HG02938 (cell line): ENCODE results near the gene ZNF792.
"Not testable (repeated sequence)": the region's sequence is repeated elsewhere in the genome, so short reads cannot be mapped to it uniquely, and the experiment has no call there.

Source experiments
- ATAC-seq: cut with Tn5 transposase; IDR thresholded peaks from one replicate; pipeline ENCODE4 v1.9.1; 2021; ENCODE audit warnings: mild to moderate bottlenecking, moderate library complexity; ENCODE audit not compliant: unreplicated experiment

Gene ZNF792

DNA sequence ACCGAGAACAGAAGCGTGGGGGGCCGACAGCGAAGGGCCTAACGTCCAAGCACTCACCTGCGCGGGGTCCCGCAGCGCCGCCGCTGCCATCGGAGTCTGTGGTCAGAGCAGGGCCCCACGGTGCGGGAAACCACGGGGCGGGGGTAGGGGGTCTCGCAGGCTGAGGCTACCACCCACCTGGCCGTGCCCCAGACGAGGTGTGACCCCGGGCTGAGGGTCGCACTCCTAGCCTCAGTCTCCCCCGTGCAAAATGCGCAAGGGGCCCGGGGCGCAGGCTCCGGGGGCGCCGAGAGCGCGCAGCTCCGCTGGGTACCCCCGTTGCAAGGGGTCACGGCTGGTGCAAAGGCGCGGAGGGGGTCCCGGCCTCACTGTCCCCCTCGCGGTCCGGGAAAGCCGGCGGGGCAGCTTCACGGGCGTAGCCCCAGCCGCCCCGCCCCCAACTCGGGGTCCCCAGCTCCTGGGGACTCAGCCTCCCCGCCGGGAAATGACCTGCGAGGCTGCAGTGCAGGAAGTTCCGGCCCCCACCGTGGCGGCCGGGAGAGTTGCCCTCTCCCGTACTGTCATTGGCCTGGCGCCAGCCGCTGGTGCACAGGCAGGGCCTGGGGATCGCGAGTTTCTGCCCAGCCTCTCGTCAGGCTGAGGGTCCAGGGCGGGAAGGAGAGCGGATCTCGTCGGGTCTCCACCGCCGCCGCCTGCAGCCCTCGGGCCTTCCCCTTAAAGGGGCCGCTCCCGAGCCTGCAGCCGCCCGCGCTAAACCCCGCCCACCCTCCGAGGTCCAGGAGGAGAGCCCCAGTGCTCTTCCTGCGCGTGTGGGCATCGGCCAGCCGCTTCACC is at the start of gene ZNF792:
Gene ZNF792, minus strand, starts transcription at position 657 of the 834 bp plus-strand sequence. Its CDS starts 567 bp downstream, at position 90.
- ATAC-seq, result peak; percentile 56

DNA sequence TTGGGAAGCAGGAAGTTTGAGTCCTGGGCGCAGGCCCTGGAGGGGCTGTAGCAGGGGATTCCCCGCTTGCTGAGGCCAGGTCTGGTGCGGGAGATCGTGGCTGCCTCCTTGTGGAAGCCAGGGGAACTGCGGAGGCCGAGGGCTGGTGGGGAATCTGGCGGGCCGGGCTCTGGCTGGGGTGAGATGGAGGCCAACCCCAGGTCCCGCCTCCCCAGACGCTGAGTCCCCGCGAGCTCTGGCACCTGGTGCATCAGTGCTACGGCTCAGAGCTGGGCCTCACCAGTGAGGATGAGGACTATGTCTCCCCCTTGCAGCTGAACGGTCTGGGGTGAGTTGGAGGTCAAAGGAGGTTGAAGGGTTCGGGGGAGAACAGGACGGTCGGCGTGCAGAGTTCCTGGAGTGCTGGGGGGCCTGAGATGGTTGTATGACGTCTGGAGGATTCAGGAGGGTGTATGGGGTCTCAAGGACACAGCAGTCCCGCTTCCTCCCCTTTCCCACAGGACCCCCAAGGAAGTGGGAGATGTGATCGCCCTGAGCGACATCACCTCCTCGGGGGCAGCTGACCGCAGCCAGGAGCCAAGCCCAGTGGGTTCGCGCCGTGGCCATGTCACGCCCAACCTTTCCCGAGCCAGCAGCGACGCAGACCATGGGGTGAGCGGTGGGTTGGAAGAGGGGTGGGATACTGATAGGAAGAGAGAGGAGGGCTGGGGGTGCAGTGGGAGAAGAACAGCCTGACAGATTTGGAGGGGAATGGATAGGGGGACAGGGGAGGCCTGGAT is 49.2 kb upstream of the ZNF792 start:
- ATAC-seq, result no peak

DNA sequence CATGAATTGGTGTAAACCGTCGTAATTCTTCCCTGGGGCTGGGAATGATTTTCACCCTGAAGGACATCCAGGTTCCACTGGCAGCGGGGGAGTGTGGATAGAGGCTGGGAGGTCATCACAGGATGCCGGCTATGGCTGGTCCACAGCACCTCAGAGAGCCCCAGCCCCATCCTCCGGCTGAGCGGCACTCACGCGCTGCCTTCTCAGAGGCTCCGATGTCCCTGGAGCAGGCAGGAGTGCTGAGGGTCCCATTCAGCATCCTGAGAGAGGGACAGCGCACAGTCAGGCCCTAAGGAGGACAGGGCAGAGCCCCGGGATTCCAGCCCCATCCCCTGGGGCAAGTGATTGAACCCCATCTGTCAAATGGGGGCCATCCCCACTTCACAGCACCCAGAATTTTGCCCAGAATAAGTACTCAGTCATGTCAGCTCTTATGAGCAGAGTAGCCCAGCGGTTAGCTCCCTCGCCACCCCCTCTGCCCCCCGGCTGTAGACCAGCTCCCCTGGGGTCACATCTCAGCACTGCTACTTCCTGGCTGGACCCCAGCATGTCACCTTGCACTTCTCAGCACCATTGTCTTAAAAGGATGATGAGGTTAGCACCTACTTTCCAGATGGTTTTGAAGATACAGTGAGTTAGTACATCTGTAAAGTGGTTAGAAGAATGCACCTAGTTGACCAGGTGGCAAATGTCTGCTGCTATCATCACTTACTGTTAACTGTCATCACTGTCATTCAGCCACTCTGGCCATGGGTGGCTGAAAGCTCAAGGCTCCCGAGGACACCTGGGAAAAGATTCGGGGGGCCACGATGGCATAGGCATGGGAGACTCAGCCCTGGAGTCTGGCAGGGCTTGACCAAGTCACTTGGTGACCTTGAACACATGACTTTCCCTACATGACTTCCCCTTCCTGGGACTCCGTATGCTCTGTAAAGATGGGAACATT is 48.0 kb upstream of the ZNF792 start:
- ATAC-seq, result no peak

- no peak for ATAC-seq
Measured at GRCh38 chr19:35011091-35011689, 47.2 kb upstream of the ZNF792 start.

- ATAC-seq, result no peak
Measured at GRCh38 chr19:35009424-35010415, 45.7 kb upstream of the ZNF792 start.

DNA sequence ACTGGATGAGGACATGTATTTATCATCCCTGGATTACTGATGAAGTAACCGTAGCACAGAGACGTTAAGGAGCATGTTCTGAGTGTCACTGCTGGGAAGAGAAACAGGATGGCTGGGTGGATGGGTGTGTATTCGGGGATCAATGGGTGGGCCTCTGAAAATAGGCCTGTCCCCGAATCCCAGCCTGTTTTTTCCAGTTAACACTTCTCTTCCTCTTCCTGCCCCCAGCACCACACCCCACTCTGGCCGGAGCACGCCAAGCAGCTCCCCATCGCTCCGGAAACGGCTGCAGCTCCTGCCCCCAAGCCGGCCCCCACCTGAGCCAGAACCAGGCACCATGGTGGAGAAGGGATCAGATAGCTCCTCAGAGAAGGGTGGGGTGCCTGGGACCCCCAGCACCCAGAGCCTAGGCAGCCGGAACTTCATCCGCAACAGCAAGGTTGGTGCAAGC is 44.9 kb upstream of the ZNF792 start:
- no peak for ATAC-seq

DNA sequence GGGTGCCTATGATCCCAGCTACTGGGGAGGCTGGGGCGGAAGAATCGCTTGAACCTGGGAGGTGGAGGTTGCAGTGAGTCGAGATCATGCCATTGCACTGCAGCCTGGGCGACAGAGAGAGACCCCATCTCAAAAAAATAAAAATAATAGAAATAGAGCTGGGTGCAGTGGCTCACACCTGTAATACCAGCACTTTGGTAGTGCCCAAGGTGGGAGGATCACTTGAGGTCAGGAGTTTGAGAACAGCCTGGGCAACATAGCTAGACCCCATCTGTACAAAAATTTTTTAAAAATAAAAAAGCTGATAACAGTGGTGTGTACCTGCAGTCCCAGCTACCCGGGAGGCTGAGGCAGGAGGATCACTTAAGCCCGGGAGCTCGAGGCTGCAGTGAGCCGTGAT is 43.4 kb upstream of the ZNF792 start:
- ATAC-seq, result not testable (repeated sequence)

DNA sequence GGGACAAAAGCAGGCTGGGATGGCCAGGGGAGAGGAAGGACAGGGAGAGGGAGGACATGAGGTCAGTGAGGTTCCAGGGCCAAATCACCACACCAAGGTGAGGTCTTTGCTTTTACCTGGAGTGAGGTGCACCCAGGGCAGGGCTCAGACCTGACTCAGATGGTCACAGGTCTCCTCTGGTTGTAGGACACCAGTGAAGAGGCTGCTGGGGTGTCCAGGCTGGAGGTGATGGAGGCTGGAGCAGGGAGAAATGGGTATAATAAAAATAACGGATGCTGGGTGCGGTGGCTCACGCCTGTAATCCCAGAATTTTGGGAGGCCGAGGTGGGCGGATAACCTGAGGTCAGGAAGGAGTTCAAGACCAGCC is 43.0 kb upstream of the ZNF792 start:
- ATAC-seq, result no peak

- ATAC-seq, result no peak
Measured at GRCh38 chr19:35006342-35006998, 42.4 kb upstream of the ZNF792 start.

GRCh38 chr19:35006007-35006341 is 41.9 kb upstream of the ZNF792 start:
- not testable (repeated sequence) for ATAC-seq

- ATAC-seq, result no peak
Measured at GRCh38 chr19:35005256-35005977, 41.4 kb upstream of the ZNF792 start.

GRCh38 chr19:35004517-35005255 is 40.7 kb upstream of the ZNF792 start:
- ATAC-seq, result no peak

DNA sequence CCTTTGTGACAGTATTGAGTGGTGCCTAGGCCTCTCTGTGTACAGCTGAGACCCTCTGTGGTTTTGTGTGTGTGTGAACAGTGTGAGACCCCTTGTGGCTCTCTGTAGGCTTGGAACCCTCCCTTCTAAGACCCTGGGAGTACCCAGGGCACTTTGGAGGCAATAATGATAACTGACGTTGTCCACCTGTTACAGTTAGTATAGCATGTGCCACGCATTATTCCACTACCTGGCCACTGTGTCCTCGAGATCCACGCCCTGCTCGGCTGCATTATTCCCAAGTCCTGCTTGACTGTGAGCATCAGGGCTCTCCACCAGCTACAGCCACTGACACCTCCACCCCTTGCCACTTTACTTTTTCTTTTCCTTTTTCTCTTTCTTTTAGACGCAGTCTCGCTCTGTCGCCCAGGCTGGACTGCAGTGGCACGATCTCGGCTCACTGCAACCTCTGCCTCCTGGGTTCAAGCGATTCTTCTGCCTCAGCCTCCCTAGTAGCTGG is 38.1 kb upstream of the ZNF792 start:
- ATAC-seq, result no peak

DNA sequence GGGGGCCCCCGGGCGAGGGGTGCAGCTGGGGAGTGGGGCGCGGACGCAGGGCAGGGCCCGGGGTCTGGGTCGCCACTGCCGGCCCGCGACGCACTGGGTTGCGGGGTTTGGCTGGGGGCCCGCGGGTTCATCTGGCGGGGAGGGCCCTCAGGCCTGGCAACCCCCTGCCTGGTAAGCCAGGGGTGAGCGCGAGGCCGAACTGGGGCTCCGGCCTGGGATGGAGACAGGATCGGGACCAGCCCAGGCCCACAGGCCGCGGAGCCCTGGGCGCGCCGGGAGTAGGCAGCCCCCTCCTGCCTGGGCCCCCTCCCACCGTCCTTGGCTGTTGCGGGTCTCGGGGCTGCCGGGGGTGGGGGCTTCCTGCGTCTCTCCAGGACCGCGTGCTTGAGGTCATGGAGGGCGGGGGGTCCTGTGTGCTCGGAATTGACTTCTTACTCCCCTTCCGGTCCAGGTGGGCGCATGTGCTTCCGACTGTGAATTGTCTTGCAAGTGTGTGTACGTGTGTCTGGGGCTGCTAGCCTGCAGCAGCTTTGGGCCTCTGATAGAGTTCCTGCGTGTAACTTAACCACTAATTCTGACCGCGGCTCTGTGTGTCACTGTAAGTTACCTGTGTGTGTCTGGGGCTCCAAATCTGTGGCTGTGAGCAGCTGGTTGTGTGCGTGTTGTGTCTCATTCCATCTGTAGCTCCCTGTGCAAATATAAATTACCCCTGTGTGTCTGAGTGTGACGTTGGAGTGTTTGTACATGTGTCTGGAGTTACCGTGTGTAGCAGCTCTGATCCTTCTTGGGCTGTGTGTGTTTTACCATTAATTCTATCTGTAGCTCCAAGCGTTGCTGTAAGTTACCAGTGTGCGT is 36.8 kb upstream of the ZNF792 start:
- no peak for ATAC-seq

- ATAC-seq, result no peak
Measured at GRCh38 chr19:35000338-35000646, 36.3 kb upstream of the ZNF792 start.

- ATAC-seq, result no peak
Measured at GRCh38 chr19:34999498-35000337, 35.7 kb upstream of the ZNF792 start, which contains the start of gene GRAMD1A. GRAMD1A (plus strand) TSS chr19:35000323; CDS start chr19:35000479, 156 bp downstream.
